CD4-positive, alpha-beta T cell treated with Interleukin-4 for 1 hour (primary cell): ENCODE results near the gene PIEZO1.
A peak's percentile ranks its signal among the peaks of the same experiment; 100 is the strongest.
"Not testable (repeated sequence)": the region's sequence is repeated elsewhere in the genome, so short reads cannot be mapped to it uniquely, and the experiment has no call there.

Experiments used
- DNase-seq, 2 donors: peaks; one replicate each; pipeline ENCODE4 v3.0.0-alpha.2; 2020 to 2022

PIEZO1 gene

DNA sequence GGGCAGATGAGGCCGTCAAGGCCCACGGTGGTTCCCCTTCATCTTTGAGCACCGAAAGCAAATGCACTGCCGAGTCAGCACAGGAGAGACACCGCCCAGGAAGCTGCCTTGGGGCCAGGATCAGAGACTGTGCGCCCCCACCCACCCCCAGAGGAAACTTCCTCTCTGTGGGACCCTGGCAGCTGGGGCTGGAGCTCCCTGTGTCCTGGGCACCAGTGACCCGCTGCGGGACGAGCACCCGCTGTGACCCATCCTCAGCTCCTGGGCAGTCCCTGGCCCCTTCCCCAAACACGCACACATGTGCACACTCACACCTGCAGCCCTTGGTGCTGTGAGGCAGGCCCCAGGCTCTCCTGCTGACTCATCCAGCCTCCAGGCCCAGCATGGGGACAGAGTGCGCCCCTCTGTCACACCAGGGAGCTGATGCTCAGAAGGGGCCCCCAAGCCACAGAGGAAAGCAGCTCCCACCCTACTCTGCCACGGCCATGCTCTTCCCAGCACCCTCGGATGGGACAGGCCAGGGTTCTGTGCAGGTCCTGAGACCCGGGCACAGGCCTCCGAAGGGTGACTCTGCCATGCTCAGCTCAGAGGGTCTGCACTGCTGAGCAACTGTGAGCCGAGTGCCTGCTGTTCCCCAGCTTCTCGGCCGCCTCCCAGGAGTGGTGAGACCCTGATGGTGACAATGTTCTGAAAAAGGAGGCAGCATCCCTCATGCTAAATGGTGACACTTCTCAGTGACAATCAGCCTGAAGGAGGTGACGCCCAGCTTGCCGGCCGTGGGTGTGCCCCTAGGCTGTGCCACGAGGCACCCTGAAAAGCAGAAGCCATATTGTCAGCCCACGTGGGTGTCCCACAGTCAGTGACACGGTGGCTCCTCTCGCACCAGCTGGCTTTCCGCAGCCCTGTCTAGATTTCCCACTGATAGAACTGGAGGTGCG lies 3.6 kb downstream of the PIEZO1 start:
- DNase-seq = peak; percentile 73 to 75

DNA sequence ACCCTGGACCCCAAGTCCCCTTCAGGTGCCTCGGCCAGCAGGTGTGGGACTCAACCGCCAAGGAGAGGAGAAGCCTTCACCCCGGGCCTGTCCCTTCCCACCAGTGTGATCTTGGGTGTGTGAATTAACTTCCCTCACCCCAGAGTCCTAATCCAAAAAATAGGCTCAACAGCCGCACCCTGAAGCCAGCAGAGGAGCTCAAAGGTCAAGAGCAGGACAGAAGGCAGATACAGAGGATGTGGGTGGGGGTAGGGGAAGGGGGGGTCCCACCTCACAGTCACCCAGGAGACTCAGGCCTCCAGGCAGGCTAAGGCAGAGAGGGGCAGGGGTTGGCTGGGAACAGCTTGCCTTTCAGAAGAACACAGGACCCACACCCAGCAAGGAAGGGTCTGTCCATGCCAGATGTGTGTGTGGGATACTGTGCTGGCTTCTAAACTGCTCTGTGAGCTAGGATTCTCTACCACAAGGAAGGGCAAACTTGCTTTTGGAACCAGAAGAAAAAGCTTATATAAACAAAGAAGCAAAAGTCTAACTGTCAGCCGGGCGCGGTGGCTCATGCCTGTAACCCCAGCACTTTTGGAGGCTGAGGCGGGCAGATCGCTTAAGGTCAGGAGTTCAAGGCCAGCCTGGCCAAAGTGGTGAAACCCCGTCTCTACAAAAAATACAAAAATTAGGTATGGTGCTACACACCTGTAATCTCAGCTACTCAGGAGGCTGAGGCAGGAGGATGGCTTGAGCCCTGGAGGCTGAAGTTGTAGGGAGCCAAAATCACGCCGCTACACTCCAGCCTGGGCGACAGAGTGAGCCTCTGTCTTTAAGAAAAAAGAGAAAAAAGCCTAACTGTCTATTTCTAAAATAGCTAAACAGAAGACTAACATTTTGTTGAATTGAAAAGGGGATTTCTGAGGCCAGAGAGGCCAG lies 4.6 kb downstream of the PIEZO1 start:
- DNase-seq = no peak

DNA sequence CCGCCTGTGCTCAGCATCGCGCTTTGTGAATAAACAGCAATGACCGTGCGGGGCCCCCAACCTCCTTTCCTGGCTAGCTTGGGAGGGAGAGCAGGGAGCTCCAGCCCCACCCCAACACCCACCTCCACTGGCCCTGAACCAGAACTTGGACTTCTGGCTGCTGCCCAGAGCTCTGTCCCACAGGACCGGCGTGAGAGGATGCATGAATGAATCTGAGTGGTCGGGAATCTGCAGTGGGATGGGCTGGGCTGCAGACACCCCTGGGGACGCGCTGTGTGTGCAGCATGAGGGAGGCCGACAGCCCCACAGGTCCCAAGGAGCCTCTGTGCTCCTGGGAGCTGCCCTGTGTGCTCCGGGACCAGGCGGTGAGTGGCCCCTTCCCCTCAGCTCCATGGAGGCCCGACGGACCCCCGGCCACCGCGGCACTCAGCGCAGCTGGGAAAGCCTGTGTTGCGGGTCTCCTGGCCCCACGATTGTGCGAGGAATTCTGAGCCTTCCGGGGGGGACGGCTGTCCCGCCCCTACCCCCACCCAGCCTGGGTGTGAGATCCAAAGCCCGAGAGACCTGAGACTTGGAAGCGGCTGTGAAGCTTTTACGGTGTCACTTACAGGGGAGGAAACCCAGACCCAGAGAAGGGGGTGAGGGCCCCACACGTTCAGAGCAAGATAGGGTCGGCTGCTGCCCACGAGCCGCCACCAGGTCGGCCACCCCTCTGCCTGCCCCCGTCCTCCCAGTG lies 5.4 kb downstream of the PIEZO1 start:
- no peak for DNase-seq

DNA sequence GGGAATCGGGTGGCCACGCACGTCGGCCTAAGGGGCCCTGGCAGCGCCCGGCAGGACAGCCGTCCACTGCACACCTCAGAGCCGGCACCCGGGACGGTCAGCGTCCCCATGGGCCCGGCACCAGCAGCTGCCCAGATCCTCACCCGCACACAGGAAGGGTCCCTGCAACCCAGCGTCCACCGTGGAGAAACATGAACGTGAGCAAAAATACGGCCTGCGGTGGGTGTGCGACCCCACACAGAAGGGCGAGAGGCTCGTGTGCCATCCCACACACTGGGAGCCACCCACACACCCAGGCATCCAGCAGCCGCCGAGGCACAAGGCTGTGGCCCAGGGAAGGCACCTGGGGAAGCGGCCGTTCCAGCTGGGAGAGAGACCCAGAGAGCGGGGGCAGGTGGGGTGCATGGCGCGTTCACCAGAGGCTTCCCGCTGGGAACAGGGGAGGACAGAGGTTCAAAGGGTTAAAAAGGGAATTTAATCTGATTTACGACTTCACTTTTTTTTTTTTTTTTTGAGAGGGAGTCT lies 6.4 kb downstream of the PIEZO1 start:
- no peak for DNase-seq

DNA sequence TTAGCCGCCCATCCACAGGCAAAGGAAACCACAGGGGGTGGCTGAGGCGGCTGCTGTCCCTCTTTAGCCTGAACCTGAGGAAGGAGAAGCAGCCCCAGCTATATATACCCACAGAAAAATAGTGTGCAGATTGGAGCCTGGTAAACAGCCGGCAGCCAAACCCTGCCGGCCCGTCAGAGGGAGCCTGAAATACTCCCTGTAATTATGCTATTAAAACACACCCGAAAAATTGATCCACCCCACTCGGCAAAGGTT lies 6.8 kb downstream of the PIEZO1 start:
- no peak for DNase-seq

DNA sequence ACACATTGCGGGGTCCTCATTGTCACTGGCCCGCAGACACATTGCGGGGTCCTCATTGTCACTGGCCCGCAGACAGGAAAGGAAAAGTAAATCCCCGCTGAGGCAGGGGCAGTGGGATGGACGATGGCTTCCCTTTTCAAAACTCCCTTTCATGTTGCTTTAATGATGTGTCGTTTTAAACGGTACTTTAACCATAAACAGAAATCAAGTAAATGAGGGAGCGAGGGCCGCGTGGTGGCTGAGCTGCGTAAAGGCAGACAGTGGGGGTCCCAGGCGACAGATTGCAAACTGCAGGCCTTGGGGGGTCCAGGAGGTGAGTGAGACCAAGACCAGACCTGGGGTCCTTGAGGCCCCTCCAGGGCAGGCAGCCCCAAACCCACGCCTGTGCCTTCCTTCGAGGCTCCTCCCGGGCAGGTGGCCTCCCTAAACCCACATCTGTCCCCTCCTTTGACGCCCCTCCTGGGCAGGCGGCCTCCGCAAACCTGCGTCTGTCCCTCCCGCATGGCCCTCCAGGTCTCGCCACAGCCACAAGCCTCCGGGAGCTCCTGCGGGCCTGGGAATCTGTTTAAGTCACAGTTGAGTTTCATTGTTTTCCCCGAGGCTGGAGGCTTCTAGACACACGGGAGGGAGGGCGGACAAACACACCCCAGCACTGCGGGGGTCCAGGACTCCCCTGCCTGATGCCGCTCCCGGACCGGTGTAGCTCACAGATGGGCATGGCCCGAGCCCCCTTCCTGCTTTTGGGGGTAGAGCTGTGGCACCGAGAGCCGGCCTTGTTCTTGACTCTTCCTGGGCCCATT lies 7.3 kb downstream of the PIEZO1 start:
- DNase-seq = no peak

DNA sequence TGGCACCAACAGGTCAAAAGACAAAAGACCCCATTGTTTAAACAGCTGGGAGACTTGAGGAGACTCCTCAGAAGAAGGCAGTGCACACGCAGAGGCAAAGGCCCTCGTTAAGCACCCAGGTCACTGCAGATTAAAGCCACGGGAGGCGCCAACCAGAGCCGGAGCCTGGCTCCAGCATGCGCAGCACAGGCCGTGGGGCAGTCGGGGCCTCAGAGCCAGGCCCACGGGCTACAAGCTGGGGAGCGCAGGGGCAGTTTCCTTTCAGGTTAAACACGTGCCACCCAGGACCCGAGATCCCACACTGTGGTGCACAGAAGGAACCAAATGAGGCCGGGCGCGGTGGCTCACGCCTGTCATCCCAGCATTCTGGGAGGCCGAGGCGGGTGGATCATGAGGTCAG lies 9.2 kb downstream of the PIEZO1 start:
- DNase-seq = no peak

DNA sequence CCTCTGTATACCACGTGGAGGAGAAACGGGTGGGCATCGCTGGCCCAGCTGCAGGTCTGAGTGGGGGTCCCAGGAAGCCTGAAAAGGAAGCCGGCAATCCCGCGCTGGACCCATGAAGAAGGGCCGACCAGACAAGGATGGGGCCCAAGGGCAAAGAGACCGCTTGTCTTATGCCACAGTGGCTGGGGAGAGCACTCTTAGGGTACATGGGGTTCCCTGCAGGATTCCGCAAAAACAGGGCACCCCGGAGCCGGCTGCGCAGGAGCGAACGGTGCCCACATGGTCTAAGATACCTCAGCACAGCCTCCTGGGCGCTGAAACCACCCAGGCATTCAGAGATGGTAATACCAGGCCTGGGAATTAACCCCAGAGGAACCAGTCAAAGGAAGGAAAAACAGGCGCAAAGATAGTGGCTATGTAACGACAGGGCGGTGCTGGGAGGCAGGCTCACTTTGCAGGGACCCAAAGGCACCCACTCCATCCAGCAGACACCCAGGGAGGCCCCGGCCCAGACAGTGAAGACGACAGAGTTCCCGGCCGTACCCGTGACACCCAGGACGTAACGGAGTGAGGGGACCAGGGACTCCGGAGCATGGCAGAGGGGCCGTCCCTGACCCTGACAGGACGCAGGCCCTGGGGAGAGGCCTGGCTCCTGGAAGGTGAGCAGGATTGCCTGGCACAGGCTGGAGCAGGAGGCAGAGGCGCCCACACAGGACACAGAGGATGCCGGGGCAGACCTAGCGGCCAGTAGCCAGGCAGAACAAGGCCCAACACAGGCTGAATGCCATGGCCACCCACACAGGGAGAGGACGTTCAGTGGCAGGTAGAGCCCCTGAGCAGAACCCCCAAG lies 10.3 kb downstream of the PIEZO1 start:
- no peak for DNase-seq

DNA sequence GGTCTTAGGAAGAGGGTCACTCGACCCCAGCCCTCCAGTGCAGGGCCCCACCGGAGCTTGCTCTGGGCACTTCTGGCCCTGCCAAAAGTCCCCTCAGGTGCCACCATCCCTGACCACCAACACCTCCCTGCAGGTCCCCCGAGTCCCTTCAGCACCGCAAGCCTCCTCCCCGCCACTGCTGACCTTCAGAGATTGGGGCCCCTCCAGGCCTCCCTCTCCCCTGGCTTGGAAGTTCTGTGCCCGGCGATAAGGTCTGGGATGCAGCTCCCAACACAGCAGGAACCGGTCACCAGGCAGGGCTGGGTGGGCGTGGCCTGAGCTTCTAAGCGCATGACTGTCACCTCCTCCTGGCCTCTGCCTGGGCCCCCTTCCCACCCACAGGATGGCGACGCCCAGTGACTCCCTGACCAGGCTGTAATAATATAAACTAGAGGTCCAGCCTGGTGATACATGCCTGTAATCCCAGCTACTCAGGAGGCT lies 11.2 kb downstream of the PIEZO1 start:
- DNase-seq = peak in 1 of 2 donors; percentile 47

DNA sequence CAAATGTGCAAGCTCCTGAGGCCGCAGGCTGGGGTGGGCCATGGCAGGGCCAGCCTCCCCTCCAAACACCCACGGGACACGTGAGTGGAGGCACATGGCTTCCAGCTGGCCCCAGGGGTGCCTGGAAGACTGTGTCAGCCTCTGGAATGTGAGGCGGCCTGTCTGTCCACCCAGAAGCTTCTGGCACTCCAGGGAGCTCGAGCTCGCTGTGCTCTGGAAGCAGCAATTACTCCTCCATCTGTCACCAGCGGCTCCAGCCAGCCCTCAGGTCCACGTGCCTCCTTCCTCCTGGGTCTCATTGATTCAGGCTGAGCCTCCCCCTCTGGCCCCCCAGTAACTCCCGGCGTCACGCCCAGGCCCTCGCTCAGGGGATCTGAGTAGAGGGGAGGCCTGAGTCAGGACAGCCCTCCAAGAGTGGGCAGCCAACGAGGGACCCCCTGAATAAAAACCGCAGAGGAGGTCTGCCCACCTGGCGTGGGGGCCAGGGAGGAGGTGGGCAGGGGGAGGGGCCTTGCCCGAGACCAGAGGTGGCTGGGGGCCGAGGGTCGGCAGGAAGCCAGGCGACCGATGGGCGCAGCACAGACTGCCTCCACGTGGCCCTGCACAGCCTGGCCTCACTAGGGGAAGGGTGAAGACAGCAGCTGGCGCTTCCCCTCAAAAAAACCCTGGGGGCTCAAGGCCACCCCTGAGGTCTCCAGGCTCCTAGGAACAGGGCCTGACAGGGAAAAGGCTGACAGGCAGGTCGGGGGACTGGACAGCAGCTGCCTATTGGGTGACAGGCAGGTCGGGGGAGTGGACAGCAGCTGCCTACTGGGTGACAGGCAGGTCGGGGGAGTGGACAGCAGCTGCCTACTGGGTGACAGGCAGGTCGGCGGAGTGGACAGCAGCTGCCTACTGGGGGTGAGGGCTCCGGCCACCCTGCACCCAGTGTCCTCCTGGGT lies 11.9 kb downstream of the PIEZO1 start:
- DNase-seq = no peak

DNA sequence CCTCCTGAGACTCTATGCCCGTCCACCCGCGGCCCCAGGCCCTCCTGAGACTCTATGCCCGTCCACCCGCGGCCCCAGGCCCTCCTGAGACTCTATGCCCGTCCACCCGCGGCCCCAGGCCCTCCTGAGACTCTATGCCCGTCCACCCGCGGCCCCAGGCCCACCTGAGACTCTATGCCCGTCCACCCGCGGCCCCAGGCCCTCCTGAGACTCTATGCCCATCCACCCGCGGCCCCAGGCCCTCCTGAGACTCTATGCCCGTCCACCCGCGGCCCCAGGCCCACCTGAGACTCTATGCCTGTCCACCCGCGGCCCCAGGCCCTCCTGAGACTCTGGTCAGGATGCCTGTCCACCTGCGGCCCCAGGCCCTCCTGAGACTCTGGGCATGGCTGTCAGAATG lies 13.2 kb downstream of the PIEZO1 start:
- not testable (repeated sequence) for DNase-seq

DNA sequence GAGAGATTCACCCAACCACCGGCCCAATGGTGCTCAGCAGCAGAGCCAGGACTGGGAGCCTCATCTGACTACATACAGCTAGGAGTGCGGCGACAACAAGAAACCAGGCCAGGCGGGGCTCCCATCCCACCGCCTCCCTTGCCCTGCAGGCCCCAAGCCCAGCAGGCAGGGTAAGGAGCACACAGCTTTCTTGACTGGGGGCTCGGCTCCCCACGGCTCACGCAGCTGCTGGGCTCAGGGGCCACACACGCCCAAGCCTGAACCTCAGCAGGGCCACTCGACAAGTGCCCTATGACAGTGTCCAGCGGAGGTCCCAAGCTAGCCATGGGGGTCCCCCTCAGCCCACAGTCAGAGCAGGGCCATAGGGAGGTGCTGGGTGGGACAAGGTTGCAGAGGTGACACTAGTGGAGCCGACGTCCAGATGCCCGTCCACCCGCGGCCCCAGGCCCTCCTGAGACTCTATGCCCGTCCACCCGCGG lies 13.7 kb downstream of the PIEZO1 start:
- DNase-seq = no peak

DNA sequence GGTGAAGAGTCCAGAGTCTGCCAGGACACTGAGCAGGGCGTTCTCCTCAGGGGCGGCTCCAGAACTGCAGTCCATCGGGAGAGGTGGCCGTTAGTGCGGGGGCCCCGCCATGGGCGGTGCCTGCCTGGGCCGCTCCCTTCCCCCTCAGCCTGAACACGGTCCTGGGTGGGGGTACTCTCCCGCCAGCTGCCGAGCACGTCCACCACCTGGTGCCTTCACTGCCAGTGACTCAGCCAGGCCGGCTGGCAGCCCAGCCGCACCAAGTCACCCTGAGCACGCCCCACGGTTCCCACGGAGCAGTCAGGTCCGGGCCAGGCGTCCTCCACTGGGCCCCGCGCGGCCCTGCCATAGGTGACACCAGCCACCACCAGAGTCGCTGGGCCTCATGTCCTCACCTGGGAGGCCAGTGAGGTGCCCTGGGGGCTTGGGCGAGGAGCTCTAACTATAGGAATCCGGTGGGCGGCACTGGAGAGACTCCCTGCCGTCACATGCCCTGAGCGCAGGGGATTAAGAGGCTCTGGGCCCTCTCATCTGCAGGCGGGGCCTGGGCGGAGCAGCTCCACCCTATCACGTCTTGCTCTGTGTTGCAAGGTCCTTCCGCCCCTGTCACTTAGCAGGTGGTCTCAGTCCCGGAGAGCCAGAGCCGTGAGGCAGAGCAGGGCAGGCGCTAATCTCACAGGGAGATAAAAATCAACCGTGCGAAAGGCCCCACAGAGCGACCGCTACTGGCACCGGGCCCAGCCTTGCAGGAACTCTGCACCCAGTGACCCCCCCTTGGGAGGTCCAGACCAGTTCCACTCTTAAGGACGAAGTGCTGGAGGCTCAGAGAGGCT lies 14.3 kb downstream of the PIEZO1 start:
- peak in 1 of 2 donors; percentile 60 for DNase-seq

DNA sequence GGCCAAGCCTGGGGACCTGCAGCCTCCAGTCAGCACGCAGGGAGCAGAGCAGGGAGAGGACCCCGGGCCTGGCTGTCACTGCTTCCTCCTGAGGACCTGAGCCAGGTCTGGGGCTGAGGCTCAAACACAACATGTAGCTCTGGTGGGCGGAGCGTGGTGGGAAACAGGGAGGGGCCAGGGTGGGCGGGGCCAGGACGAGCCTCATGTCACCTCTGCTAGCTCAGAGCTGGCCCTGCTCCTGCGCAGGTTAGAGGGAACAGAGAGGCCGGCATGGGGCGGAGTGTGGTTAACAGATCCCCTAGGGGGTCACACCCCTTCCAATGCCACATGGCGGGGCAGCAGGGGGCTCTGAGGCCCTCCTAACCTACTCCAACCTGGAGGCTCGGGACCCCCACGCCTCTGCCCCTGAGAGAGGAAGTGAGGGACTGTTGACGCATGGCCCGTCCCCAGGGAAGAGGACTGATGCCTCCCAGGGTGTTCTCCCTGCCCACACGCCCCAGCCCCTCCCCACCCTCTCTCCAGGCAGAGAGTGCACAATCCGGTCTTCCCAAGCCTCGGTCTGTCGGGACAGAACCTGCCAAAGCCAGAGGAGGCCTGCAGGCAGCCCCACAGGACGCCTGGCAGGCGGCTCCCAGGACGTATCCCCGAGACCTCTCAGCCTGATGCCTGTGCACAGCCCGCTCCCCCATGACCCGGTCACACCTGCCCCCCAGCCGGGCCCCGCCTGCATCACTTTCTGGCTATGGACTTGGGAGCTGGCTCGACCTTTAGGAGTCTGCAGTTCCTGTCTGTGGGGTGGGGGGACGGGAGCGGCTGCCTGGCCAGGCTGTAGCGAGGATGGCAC lies 15.2 kb downstream of the PIEZO1 start:
- DNase-seq = peak in 1 of 2 donors; percentile 49

DNA sequence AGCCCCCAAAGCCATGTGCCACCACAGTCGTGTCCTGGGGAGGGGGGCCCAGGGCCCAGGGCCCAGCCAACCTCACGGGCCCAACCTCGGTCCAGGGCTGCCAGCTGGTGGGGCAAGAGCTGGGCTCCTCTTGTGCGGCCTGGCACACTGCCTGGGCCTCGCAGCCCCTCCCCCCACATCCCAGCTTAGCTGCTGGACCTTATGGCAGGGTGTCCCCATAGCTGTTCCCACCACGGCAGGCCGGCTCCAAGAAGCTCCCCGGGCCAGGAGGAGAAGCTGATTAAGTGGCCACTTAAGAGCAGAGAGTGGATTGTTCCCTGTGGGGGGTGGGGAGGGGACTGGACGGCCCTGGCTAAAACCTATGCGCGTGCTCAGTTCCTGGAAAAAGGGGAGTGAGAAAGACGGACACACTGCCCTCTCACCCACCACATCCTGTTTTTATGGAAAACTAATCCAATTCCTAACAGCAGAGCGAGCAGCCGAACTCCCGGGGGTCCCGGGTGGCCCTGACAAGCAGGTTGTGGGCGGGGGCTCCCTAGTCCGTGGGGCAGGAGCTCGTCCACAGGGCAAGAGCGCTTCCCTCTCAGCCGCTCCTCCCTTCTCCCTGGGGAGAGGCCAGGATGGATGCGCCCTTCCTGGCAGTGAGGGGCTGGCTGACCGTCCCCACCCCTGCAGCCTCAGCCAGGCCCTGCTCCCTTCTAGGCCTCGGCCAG lies 16.8 kb downstream of the PIEZO1 start:
- no peak for DNase-seq

DNA sequence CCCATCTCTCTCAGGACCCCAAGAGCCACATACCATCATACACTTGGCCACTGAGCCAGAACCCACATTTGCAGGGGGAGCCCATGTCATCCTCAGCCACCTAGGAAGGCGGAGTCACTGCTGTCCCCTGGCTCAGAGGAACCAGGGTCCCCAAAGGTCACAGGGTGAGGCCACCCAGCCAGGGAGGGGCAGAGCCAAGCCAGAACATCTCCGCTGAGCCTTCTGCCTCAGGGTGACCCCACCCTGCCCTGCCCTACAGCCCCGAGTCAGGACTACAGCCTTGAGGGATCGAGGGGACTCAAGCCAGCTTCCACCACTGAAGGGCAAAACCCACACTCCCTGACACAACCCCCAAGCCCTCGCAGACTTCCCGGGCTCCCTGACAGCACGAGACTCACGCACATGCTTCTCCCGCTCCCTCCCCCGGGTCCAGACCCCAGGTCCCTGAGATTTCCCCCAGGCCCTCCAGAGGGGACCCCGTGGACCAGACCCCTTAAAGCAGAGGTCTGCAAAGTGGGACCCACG lies 17.4 kb downstream of the PIEZO1 start:
- no peak for DNase-seq

DNA sequence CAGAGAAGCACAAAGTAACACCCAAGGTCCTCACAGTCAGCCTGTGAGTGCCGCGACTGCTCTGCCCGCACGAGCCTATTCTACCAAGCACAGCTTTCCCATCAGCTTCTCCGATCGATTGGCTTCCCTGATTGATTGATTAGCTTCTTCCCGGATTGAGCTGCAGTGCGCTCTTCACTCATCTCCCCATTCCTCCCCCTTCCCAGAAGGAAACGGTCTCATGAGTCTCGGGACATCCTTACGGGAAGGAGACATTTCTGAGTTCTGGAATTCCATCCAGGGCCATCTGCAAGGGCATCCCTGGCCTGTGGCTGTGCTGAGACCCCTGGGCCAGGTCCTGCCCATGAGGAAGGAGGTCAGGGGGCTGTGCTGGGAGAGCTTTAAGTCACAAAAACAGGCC lies 18.0 kb downstream of the PIEZO1 start:
- DNase-seq = no peak
